ENCODE measurements around the gene HHATL.

GRCh38 chr3:42749753-42750231 is 47.2 kb upstream of the HHATL start:
- TF ChIP-seq, protein P1, sequence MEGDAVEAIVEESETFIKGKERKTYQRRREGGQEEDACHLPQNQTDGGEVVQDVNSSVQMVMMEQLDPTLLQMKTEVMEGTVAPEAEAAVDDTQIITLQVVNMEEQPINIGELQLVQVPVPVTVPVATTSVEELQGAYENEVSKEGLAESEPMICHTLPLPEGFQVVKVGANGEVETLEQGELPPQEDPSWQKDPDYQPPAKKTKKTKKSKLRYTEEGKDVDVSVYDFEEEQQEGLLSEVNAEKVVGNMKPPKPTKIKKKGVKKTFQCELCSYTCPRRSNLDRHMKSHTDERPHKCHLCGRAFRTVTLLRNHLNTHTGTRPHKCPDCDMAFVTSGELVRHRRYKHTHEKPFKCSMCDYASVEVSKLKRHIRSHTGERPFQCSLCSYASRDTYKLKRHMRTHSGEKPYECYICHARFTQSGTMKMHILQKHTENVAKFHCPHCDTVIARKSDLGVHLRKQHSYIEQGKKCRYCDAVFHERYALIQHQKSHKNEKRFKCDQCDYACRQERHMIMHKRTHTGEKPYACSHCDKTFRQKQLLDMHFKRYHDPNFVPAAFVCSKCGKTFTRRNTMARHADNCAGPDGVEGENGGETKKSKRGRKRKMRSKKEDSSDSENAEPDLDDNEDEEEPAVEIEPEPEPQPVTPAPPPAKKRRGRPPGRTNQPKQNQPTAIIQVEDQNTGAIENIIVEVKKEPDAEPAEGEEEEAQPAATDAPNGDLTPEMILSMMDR (IDR thresholded peaks at IDR 0.05): no peak
- TF ChIP-seq ZFX (IDR thresholded peaks at IDR 0.05; ENCODE audit: borderline replicate concordance): no peak
